ENCODE data around the gene CDK6.

DNA sequence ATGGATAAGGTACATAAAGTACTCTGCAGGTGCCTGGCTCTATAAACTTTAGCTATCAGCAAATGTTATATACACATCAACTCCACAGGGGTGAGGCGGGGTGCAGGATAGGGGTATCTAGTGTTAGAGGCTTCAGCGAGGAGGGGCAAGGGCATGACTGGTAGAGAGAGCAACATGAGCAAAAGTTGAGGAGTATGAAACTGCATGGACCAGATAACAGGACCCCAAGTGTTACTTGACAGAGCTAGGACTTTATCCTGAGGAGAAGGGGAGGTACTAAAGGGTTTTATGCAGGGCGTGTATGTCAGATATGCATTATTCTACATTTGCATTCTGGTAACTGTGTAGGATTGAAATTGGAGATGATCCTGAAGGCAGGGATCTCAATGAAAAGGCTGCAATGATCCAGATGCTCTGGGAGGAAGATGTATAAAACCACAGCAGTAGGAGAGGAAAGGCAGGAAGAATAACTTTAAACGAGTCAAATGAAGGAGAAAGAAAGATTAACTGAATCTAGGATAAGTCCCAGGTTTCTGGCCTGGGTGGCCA lies 136.3 kb downstream of the CDK6 start:
- TF ChIP-seq, protein P1, sequence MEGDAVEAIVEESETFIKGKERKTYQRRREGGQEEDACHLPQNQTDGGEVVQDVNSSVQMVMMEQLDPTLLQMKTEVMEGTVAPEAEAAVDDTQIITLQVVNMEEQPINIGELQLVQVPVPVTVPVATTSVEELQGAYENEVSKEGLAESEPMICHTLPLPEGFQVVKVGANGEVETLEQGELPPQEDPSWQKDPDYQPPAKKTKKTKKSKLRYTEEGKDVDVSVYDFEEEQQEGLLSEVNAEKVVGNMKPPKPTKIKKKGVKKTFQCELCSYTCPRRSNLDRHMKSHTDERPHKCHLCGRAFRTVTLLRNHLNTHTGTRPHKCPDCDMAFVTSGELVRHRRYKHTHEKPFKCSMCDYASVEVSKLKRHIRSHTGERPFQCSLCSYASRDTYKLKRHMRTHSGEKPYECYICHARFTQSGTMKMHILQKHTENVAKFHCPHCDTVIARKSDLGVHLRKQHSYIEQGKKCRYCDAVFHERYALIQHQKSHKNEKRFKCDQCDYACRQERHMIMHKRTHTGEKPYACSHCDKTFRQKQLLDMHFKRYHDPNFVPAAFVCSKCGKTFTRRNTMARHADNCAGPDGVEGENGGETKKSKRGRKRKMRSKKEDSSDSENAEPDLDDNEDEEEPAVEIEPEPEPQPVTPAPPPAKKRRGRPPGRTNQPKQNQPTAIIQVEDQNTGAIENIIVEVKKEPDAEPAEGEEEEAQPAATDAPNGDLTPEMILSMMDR (IDR thresholded peaks at IDR 0.05) = no peak
- TF ChIP-seq POLR2AphosphoS5 (IDR thresholded peaks at IDR 0.05) (no peak), POLR2A (IDR thresholded peaks at IDR 0.05) (no peak)

All from stomach (tissue), 4 donors.